ENCODE measurements around the gene FBXL5. TPM values are rescaled to one million over a fixed set of nuclear protein-coding genes. Genes with fewer than 3 reads are reported as not detected.

Gene FBXL5
- total RNA-seq, 1 experiment from 2014 or later, result 69.6 TPM

DNA sequence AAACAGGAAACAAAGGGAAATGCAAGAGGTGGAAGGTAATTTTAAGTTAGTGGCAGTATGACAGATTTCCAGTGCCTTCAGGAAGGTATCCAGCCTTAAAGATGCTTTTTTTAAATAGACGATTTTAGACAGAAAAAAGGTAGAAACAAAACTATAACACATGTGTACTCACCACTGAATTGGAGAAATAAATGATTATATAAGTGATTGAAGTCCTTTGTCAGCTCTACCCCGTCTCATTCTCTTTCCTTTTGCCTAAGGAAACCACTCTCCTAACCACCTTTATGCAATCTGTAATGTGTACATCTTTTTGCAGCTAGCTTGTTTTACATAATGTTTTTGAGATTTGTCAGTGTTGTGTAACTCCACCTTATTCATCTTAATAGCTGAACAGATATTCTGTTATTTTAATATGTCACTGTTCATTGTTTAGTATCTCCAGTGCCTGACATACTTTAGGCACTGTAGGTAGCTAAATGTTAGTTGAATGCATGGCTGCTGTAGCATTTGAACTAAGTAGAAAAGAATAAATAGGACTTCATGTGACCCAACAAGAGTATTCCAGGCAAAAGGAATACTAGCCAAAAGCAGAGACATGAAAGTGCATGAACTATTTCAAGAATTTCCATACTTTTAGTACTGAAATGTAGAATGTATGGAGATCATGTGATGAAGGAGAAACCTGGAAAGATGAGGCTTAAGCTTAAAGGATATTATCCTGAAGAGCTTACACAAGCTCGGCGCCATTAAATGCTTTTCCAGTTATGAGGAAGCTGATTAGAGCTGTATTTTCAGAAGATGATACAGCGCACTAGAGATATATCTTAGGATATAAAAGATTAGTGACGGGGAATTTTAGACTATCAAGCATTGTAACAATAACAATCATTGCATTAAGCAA lies 27.3 kb upstream of the FBXL5 start (continued):
- TF ChIP-seq, protein P1, sequence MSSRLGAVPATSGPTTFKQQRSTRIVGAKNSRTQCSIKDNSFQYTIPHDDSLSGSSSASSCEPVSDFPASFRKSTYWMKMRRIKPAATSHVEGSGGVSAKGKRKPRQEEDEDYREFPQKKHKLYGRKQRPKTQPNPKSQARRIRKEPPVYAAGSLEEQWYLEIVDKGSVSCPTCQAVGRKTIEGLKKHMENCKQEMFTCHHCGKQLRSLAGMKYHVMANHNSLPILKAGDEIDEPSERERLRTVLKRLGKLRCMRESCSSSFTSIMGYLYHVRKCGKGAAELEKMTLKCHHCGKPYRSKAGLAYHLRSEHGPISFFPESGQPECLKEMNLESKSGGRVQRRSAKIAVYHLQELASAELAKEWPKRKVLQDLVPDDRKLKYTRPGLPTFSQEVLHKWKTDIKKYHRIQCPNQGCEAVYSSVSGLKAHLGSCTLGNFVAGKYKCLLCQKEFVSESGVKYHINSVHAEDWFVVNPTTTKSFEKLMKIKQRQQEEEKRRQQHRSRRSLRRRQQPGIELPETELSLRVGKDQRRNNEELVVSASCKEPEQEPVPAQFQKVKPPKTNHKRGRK (CRISPR knock-in tag; IDR thresholded peaks at IDR 0.05; ENCODE audit: borderline replicate concordance), result no peak
- TF ChIP-seq TEAD4 (CRISPR knock-in tag; IDR thresholded peaks at IDR 0.05), result no peak
- no peak for TF ChIP-seq KAT7 (CRISPR knock-in tag; IDR thresholded peaks at IDR 0.05; ENCODE audit: borderline replicate concordance)
- TF ChIP-seq, protein P2, sequence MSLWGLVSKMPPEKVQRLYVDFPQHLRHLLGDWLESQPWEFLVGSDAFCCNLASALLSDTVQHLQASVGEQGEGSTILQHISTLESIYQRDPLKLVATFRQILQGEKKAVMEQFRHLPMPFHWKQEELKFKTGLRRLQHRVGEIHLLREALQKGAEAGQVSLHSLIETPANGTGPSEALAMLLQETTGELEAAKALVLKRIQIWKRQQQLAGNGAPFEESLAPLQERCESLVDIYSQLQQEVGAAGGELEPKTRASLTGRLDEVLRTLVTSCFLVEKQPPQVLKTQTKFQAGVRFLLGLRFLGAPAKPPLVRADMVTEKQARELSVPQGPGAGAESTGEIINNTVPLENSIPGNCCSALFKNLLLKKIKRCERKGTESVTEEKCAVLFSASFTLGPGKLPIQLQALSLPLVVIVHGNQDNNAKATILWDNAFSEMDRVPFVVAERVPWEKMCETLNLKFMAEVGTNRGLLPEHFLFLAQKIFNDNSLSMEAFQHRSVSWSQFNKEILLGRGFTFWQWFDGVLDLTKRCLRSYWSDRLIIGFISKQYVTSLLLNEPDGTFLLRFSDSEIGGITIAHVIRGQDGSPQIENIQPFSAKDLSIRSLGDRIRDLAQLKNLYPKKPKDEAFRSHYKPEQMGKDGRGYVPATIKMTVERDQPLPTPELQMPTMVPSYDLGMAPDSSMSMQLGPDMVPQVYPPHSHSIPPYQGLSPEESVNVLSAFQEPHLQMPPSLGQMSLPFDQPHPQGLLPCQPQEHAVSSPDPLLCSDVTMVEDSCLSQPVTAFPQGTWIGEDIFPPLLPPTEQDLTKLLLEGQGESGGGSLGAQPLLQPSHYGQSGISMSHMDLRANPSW (CRISPR knock-in tag; conservative IDR thresholded peaks at IDR 0.05; ENCODE audit: low read depth), result no peak
- TF ChIP-seq, protein P3, sequence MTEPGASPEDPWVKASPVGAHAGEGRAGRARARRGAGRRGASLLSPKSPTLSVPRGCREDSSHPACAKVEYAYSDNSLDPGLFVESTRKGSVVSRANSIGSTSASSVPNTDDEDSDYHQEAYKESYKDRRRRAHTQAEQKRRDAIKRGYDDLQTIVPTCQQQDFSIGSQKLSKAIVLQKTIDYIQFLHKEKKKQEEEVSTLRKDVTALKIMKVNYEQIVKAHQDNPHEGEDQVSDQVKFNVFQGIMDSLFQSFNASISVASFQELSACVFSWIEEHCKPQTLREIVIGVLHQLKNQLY (CRISPR knock-in tag; IDR thresholded peaks at IDR 0.05), result no peak
- TF ChIP-seq, protein P4, sequence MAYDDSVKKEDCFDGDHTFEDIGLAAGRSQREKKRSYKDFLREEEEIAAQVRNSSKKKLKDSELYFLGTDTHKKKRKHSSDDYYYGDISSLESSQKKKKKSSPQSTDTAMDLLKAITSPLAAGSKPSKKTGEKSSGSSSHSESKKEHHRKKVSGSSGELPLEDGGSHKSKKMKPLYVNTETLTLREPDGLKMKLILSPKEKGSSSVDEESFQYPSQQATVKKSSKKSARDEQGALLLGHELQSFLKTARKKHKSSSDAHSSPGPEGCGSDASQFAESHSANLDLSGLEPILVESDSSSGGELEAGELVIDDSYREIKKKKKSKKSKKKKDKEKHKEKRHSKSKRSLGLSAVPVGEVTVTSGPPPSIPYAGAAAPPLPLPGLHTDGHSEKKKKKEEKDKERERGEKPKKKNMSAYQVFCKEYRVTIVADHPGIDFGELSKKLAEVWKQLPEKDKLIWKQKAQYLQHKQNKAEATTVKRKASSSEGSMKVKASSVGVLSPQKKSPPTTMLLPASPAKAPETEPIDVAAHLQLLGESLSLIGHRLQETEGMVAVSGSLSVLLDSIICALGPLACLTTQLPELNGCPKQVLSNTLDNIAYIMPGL (CRISPR knock-in tag; IDR thresholded peaks at IDR 0.05), result no peak
- TF ChIP-seq, protein P5, sequence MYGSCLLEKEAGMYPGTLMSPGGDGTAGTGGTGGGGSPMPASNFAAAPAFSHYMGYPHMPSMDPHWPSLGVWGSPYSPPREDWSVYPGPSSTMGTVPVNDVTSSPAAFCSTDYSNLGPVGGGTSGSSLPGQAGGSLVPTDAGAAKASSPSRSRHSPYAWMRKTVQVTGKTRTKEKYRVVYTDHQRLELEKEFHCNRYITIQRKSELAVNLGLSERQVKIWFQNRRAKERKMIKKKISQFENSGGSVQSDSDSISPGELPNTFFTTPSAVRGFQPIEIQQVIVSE (CRISPR knock-in tag; IDR thresholded peaks at IDR 0.05; ENCODE audit: borderline replicate concordance), result no peak
- TF ChIP-seq, protein P6, sequence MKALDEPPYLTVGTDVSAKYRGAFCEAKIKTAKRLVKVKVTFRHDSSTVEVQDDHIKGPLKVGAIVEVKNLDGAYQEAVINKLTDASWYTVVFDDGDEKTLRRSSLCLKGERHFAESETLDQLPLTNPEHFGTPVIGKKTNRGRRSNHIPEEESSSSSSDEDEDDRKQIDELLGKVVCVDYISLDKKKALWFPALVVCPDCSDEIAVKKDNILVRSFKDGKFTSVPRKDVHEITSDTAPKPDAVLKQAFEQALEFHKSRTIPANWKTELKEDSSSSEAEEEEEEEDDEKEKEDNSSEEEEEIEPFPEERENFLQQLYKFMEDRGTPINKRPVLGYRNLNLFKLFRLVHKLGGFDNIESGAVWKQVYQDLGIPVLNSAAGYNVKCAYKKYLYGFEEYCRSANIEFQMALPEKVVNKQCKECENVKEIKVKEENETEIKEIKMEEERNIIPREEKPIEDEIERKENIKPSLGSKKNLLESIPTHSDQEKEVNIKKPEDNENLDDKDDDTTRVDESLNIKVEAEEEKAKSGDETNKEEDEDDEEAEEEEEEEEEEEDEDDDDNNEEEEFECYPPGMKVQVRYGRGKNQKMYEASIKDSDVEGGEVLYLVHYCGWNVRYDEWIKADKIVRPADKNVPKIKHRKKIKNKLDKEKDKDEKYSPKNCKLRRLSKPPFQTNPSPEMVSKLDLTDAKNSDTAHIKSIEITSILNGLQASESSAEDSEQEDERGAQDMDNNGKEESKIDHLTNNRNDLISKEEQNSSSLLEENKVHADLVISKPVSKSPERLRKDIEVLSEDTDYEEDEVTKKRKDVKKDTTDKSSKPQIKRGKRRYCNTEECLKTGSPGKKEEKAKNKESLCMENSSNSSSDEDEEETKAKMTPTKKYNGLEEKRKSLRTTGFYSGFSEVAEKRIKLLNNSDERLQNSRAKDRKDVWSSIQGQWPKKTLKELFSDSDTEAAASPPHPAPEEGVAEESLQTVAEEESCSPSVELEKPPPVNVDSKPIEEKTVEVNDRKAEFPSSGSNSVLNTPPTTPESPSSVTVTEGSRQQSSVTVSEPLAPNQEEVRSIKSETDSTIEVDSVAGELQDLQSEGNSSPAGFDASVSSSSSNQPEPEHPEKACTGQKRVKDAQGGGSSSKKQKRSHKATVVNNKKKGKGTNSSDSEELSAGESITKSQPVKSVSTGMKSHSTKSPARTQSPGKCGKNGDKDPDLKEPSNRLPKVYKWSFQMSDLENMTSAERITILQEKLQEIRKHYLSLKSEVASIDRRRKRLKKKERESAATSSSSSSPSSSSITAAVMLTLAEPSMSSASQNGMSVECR (CRISPR knock-in tag; IDR thresholded peaks at IDR 0.05; ENCODE audit: borderline replicate concordance), result no peak
- no peak for TF ChIP-seq GTF2I (CRISPR knock-in tag; conservative IDR thresholded peaks at IDR 0.05)
- no peak for TF ChIP-seq OVOL2 (CRISPR knock-in tag; IDR thresholded peaks at IDR 0.05; ENCODE audit: borderline replicate concordance)
- TF ChIP-seq, protein P7, sequence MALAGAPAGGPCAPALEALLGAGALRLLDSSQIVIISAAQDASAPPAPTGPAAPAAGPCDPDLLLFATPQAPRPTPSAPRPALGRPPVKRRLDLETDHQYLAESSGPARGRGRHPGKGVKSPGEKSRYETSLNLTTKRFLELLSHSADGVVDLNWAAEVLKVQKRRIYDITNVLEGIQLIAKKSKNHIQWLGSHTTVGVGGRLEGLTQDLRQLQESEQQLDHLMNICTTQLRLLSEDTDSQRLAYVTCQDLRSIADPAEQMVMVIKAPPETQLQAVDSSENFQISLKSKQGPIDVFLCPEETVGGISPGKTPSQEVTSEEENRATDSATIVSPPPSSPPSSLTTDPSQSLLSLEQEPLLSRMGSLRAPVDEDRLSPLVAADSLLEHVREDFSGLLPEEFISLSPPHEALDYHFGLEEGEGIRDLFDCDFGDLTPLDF (CRISPR knock-in tag; IDR thresholded peaks at IDR 0.05), result no peak
- TF ChIP-seq NFYB (CRISPR knock-in tag; conservative IDR thresholded peaks at IDR 0.05; ENCODE audit: low read depth), result no peak
